HCT116 (cell line): Measurements from ENCODE around the gene OPN1SW. TPM values are rescaled to one million over a fixed set of nuclear protein-coding genes. Genes with fewer than 3 reads are reported as not detected.

ENCODE experiments used
- ATAC-seq: fragments of 200-7000 bp; cut with Tn5 transposase; 2 replicates; pipeline ENCODE4 v1.9.1; 2020; ENCODE audit warnings: mild to moderate bottlenecking, moderate library complexity
- BruUV-seq: library from RNA; stranded (reverse); fragments of 400-500 nt; replicated peaks from 2 replicates; lab custom pipeline; 2021; lab: Mats Ljungman, UMichigan
- CTCF ChIA-PET: fragments of 300-600 bp; sonication (Branson Sonifier 250); formaldehyde crosslinking; loops from one replicate; lab custom pipeline; 2021; ENCODE audit warnings: antibody characterized with exemption; lab: Charles Lee
- POLR2A ChIA-PET: fragments of 300-600, 350-600 bp; sonication (Branson Sonifier 250); formaldehyde crosslinking; loops from one replicate; lab custom pipeline; 2021; ENCODE audit warnings: antibody characterized with exemption; lab: Charles Lee
- RAD21 ChIA-PET, 2 experiments: fragments of 300-600 bp; sonication (Branson Sonifier 250); formaldehyde crosslinking; loops; one replicate each; lab custom pipeline; 2023; ENCODE audit warnings: low total read pairs in 2 of 2; ENCODE audit not compliant: uncharacterized antibody in 2 of 2, unreplicated experiment in 2 of 2, low non-redundant PET in 1 of 2; lab: Charles Lee
- DNase-seq: peaks from one replicate; pipeline ENCODE4 v3.0.0-alpha.2; 2010; ENCODE audit warnings: low read depth, low spot score
- H2AFZ ChIP-seq: fragments of 200-600 bp; shearing (Covaris generic), sonication (generic); 2 replicates; pipeline ENCODE4 v1.6.1; 2017; ENCODE audit warnings: low read depth, mixed run types, mixed read lengths, antibody characterized with exemption, low read length; ENCODE audit not compliant: poor library complexity, severe bottlenecking
- H3K27ac ChIP-seq: 2 replicates; pipeline ENCODE4 v1.5.1; 2012; ENCODE audit warnings: low read depth, low read length
- H3K27me3 ChIP-seq: fragments of 200-600 bp; sonication (generic); 2 replicates; pipeline ENCODE4 v1.6.1; 2016; ENCODE audit warnings: mixed run types, low read length, mixed read lengths; ENCODE audit not compliant: insufficient read depth
- H3K36me3 ChIP-seq, 2 experiments: fragments of 200-500 bp in 1 of 2; fragments of 200-600 bp in 1 of 2; sonication (Bioruptor generic) in 1 of 2; sonication (generic) in 1 of 2; 2 replicates each; pipeline versions ENCODE4 v1.5.1 to v1.6.1; 2014 to 2016; ENCODE audit warnings: low read length in 2 of 2, inconsistent platforms in 1 of 2, mixed read lengths in 1 of 2, mixed run types in 1 of 2; ENCODE audit not compliant: insufficient read depth in 2 of 2, control insufficient read depth in 1 of 2
- H3K4me1 ChIP-seq, 2 experiments: fragments of 200-600 bp in 1 of 2; sonication (generic) in 1 of 2; 2 replicates each; pipeline versions ENCODE4 v1.5.1 to v1.6.1; 2012 to 2017; ENCODE audit warnings: low read length in 2 of 2, inconsistent platforms in 1 of 2, mild to moderate bottlenecking in 1 of 2, mixed read lengths in 1 of 2, mixed run types in 1 of 2, moderate library complexity in 1 of 2; ENCODE audit not compliant: insufficient read depth in 2 of 2, control insufficient read depth in 1 of 2
- H3K4me2 ChIP-seq: fragments of 200-600 bp; sonication (generic); 2 replicates; pipeline ENCODE4 v1.6.1; 2017; ENCODE audit warnings: mixed run types, low read length, mixed read lengths
- H3K4me3 ChIP-seq, 2 experiments: fragments of 200-600 bp in 1 of 2; sonication (generic) in 1 of 2; replicated peaks in 1 of 2; 2 replicates each; pipeline ENCODE4 v1.5.1; 2011 to 2016; ENCODE audit warnings: low read length in 2 of 2, control low read depth in 1 of 2, low read depth in 1 of 2, mild to moderate bottlenecking in 1 of 2, mixed read lengths in 1 of 2, mixed run types in 1 of 2
- H3K79me2 ChIP-seq: fragments of 200-600 bp; sonication (generic); 2 replicates; pipeline ENCODE4 v1.6.1; 2017; ENCODE audit warnings: mild to moderate bottlenecking, mixed run types, low read length, moderate library complexity, mixed read lengths; ENCODE audit not compliant: insufficient read depth
- H3K9ac ChIP-seq: fragments of 200-600 bp; sonication (generic); 2 replicates; pipeline ENCODE4 v1.6.1; 2016; ENCODE audit warnings: low read length, mixed read lengths
- H3K9me2 ChIP-seq: fragments of 200-600 bp; sonication (generic), shearing (Covaris generic); 2 replicates; pipeline ENCODE4 v1.6.1; 2017; ENCODE audit warnings: mixed run types, mild to moderate bottlenecking, moderate library complexity; ENCODE audit not compliant: insufficient read depth
- H3K9me3 ChIP-seq, 2 experiments: fragments of 200-500 bp in 1 of 2; fragments of 200-600 bp in 1 of 2; sonication (Bioruptor generic) in 1 of 2; sonication (generic) in 1 of 2; 2 replicates each; pipeline ENCODE4 v1.6.1; 2014 to 2017; ENCODE audit warnings: low read length in 2 of 2, mixed read lengths in 2 of 2, inconsistent platforms in 1 of 2, low read depth in 1 of 2, mild to moderate bottlenecking in 1 of 2, mixed run types in 1 of 2, moderate library complexity in 1 of 2; ENCODE audit not compliant: control insufficient read depth in 1 of 2, insufficient read depth in 1 of 2
- H4K20me1 ChIP-seq: fragments of 200-600 bp; sonication (generic), shearing (Covaris generic); 2 replicates; pipeline ENCODE4 v1.6.1; 2017; ENCODE audit warnings: mixed run types, mild to moderate bottlenecking, moderate library complexity; ENCODE audit not compliant: insufficient read depth
- ATF3 ChIP-seq: IDR thresholded peaks from 2 replicates; pipeline ENCODE4 v1.6.1; 2012
- EGR1 ChIP-seq: IDR thresholded peaks from 2 replicates; pipeline ENCODE4 v1.6.1; 2012; ENCODE audit warnings: low read depth
- EZH2 ChIP-seq: fragments of 200-600 bp; sonication (generic); IDR thresholded peaks from 2 replicates; pipeline ENCODE4 v1.6.1; 2017; ENCODE audit warnings: antibody characterized with exemption, mixed run types
- EZH2phosphoT487 ChIP-seq: fragments of 200-600 bp; IDR thresholded peaks from 2 replicates; pipeline ENCODE4 v1.6.1; 2018; ENCODE audit warnings: antibody characterized with exemption, borderline replicate concordance
- FOSL1 ChIP-seq: IDR thresholded peaks from 2 replicates; pipeline ENCODE4 v1.6.1; 2012; ENCODE audit warnings: low read depth
- JUND ChIP-seq: IDR thresholded peaks from 2 replicates; pipeline ENCODE4 v1.6.1; 2012
- MAX ChIP-seq: IDR thresholded peaks from 2 replicates; pipeline ENCODE4 v1.6.1; 2012
- POLR2A ChIP-seq: IDR thresholded peaks from 2 replicates; pipeline ENCODE4 v1.7.0; 2011; ENCODE audit warnings: borderline replicate concordance; ENCODE audit not compliant: insufficient read depth, insufficient read length; ENCODE audit errors: extremely low read depth
- POLR2AphosphoS5 ChIP-seq: IDR thresholded peaks from 2 replicates; pipeline ENCODE4 v1.6.1; 2011; ENCODE audit warnings: mild to moderate bottlenecking, low read depth, low read length, moderate library complexity
- RAD21 ChIP-seq: IDR thresholded peaks from 2 replicates; pipeline ENCODE4 v1.6.1; 2012; ENCODE audit warnings: low read depth, mild to moderate bottlenecking
- REST ChIP-seq: IDR thresholded peaks from 2 replicates; pipeline ENCODE4 v1.6.1; 2012; ENCODE audit warnings: low read depth
- SIN3A ChIP-seq: IDR thresholded peaks from 2 replicates; pipeline ENCODE4 v1.6.1; 2012; ENCODE audit warnings: low read depth
- SRF ChIP-seq: IDR thresholded peaks from 2 replicates; pipeline ENCODE4 v1.6.1; 2012; ENCODE audit warnings: low read depth
- TCF7L2 ChIP-seq: IDR thresholded peaks from 2 replicates; pipeline ENCODE4 v1.7.0; 2011; ENCODE audit warnings: borderline replicate concordance, inconsistent platforms; ENCODE audit not compliant: insufficient read depth, insufficient read length; ENCODE audit errors: extremely low read depth
- ZFX ChIP-seq: fragments of 450-650 bp; IDR thresholded peaks from 2 replicates; pipeline ENCODE4 v1.6.1; 2017
- intact Hi-C: fragments of 100-400 bp; cut with micrococcal nuclease; formaldehyde crosslinking; loops from 2 replicates; pipeline ENCODE4 v1.10.0; 2022
- total RNA-seq: library from RNA; stranded (reverse); gene quantifications from one replicate; pipeline ENCODE4 v1.2.1, GENCODE V29; 2021; ENCODE audit not compliant: unreplicated experiment

Gene OPN1SW
- total RNA-seq, 1 experiment from 2014 or later = not detected

DNA sequence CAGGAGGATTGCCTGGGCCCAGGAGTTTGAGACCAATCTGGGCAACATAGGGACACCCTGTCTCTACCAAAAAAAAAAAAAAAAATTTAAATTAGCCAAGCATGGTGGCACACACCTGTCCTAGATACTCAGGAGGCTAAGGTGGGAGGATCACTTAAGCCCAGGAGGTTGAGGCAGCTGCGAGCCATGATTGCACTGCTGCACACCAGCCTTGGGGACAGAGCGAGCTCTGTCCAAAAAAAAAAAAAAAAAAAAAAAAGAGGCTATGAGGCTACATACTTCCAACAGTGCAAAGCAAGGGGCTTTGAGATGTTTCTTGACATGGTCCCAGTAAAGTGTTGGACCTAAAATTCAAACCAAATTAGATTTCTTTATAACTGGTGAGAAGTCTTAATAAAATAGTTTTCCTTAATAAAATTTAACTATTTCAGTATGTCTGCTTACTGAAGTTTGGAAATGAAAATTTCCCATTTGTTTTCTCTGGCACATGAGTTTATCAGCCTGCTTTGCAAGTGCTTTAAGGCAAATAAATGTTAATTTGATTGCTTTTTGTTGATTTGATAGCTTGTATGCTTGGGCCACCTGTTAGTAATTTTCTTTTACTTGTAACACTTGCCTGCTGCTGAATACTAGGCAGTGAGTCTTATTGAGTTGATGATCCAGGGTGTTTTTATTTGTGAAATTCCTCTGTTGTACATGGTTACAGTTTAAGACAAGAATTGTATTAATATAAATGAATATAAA, 20.3 kb downstream of the OPN1SW start (continued):
- no peak for TF ChIP-seq SRF
- TF ChIP-seq JUND = no peak
- no peak for TF ChIP-seq MAX
- no peak for TF ChIP-seq POLR2A
- no peak for TF ChIP-seq EZH2
- no peak for TF ChIP-seq REST

DNA sequence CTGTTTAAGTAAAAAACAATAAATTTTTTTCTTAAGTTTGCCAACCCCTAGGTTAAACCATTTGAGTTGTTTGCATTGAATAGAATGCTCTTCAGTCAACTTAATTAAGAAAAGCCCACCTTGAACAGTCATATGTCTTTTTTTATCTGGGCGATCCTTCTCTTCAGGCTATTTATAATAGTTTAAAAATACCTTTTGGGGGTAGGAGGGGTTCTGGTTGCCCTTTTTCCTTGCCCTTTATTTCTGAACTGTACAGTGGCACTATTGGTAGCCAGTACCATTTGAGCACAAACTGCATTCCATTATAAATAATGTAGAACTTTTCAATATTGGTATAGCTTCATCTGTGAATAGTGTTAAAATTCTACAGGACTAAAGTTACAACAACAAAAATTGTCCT, 23.3 kb downstream of the OPN1SW start:
- no peak overlapping the region for H3K4me3 ChIP-seq
- H3K27me3 ChIP-seq = no peaks in the 10 kb centered on the region
- POLR2A ChIA-PET = no interaction called here
- peaks cover 21% of the 10 kb centered on the region; the same call in 1 of the 2 replicates for H4K20me1 ChIP-seq
- TF ChIP-seq EGR1 = no peak
- TF ChIP-seq EZH2phosphoT487 = no peak
- TF ChIP-seq SRF = no peak
- TF ChIP-seq JUND = no peak
- no peak for TF ChIP-seq REST
- no peak for TF ChIP-seq RAD21
- TF ChIP-seq FOSL1 = no peak
- no peak for TF ChIP-seq POLR2AphosphoS5
- no peak for TF ChIP-seq ZFX
- no peak for TF ChIP-seq ATF3
- no peak for TF ChIP-seq SIN3A
- no peak for TF ChIP-seq EZH2
- no peak for TF ChIP-seq TCF7L2
- TF ChIP-seq, all 23 proteins: peak for 0
- H3K4me1 ChIP-seq = no peaks in the 10 kb centered on the region
- H3K9me2 ChIP-seq = no peaks in the 10 kb centered on the region
- H3K4me2 ChIP-seq = no peak overlapping the region
- intact Hi-C loops = no loop called here
- no peaks in the 10 kb centered on the region for H3K9me3 ChIP-seq
- peaks cover 92% of the 10 kb centered on the region for H3K79me2 ChIP-seq
- RAD21 ChIA-PET = no interaction called here
- peaks cover 36 to 49% of the 10 kb centered on the region in 2 experiments for H3K36me3 ChIP-seq
- DNase-seq (no peak), ATAC-seq (no peak)
- no peak overlapping the region for H3K27ac ChIP-seq
- H2AFZ ChIP-seq = no peak overlapping the region
- CTCF ChIA-PET = no interaction called here
- no TSS peak for BruUV-seq
- no peak overlapping the region for H3K9ac ChIP-seq
